ENCODE results near the gene POC1B. TPM values are rescaled to one million over a fixed set of nuclear protein-coding genes. Genes with fewer than 3 reads are reported as not detected.

The POC1B gene
- total RNA-seq, 2 donors from 2014 or later, result 18.3 to 35.8 TPM

DNA sequence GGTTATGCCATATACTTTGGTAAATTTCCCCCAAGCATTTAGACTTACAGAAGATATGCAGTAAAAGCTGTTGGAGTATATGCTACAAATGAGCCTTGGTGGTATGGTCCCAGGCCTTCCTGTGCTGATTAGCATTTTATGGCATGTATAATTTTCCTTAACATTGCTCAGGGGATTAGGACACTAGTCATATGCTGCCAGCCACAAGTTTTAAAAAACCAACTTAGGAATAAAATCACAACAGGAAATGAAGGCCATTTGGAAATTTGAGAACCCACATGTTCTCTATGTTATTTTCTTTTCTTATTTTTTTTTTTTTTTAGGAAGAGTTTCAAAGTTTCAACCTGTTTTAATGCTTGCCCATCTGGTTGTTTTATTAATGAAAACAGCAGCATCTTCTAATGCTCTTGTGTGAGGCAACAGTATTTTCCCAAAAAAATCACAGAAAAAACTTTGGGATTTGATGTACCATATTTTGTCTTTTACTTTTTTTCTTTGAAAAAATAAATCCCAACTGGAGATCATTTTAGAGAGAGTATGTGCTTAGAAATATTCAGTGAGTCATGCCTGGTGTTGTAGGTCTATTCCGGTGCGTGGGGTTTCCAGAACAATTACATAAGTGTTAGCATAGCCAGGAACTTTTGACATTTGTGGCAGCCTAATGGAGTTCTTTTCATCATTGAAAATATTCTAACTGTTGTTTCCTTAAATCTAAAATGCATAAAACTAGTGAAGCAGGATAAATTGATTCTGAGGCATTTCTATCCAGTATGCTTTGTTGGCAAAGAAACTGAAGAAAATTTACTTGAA, 151.9 kb downstream of the POC1B start:
- H3K9me3 Mint-ChIP-seq, result peaks cover 0 to 5% of the 10 kb centered on the region in 2 donors
- peaks cover 0 to 7% of the 10 kb centered on the region in 2 donors for H3K36me3 Mint-ChIP-seq
- H3K27ac Mint-ChIP-seq, result no peak overlapping the region
- no peak for ATAC-seq
- DNase-seq (ENCODE audit: low spot score in 2 of 2), result no peak

DNA sequence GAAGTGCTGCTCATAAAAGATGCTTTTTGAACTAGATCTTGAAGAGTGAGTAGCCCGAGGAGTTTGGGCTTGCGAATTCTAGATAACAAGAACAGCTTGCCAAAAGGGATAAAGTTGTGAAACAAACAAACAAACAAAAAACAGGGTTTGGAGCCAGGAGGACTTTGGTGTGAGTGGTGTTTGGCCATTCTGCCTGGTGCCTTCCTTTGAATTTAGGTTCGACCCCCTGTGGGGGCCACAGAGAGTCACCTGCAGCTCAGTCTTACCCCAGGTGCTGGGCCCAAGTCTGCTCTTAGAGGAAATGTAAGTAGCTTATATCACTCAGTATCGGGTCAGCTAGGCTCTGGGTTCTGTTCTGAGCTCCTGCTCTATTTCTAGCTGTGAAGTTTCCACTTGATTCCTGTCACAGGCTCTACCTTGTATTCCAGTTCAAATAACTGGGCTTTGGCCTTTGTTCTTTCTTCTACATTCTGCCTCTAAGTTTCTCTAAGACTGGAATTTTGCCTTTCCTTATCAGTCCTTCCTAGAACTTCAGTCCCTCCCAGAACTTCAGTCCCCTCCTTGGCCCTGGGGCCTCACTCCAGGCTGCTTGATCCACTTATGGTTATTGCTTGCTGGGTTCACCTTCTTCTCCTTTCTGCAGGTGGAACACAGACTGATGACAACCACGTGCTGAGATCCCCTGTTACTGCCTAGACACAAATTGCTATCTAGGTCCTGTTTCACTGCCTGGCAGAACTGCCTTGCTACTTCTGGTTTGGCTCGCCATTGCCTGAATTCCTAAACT, 153.1 kb downstream of the POC1B start:
- DNase-seq (ENCODE audit: low spot score in 2 of 2), result no peak
- Mint-ChIP-seq H3K27ac (no peak overlapping the region), H3K36me3 (peaks cover 0 to 2% of the 10 kb centered on the region in 2 donors), H3K9me3 (peaks cover 0 to 2% of the 10 kb centered on the region in 2 donors)
- ATAC-seq, result no peak

DNA sequence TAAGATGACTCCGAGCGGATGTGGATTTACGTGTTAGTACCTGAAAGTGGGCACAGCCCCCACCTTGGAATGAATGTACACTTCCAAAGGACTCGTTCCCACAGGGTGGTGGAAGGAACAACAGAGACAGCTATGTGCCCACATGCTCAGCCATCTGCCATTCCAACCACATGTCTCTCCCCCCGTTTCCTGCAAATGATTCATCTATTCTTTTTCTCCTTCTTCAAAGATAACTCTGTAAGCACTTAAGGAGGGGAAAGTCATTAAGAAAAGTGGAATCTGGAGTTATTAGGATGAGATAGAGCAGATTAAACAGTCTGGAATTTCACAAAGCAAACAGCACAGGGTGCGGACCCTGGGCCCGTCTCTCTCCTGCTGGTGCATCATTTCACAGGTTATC, 155.0 kb downstream of the POC1B start:
- ATAC-seq (no peak), DNase-seq (ENCODE audit: low spot score in 2 of 2) (no peak)
- no peaks in the 10 kb centered on the region for H3K9me3 Mint-ChIP-seq
- H3K27ac Mint-ChIP-seq, result no peak overlapping the region
- H3K36me3 Mint-ChIP-seq, result no peaks in the 10 kb centered on the region

DNA sequence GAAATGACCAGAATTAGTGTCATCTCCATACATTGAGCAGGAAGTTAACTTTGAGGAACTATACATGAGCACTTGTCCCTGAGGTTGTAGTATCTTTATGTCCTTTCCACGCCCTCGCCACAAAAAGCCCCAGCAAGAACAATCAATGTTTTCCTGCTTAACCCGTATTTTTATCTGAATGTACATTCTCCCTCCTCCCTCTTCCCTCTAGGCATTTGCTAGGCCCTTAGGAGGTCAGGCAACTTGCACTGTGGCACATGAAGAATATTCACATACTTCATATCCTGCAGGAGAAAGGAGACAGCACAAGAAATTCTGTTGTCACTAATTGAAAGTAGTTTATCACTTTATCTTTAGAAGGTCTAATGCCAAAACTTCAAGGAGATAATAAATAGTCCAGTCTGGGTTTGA, 155.4 kb downstream of the POC1B start:
- DNase-seq (ENCODE audit: low spot score in 2 of 2) (no peak), ATAC-seq (no peak)
- no peaks in the 10 kb centered on the region for H3K36me3 Mint-ChIP-seq
- no peaks in the 10 kb centered on the region for H3K9me3 Mint-ChIP-seq
- no peak overlapping the region for H3K27ac Mint-ChIP-seq

Other genes with a start within 250 kb of the POC1B start
- gene DUSP6, start 173.5 kb downstream of the POC1B start, total RNA-seq, result 10 to 100 TPM; 25.3 to 39.1 TPM
- 1 to 10 TPM; 3.0 to 6.5 TPM for gene GALNT4, start 1.3 kb downstream of the POC1B start, total RNA-seq
- 10 to 100 TPM; 14.5 to 18.2 TPM for gene ATP2B1, start 182.8 kb upstream of the POC1B start, total RNA-seq